ENCODE data around the gene C10orf105. TPM values are rescaled to one million over a fixed set of nuclear protein-coding genes. Genes with fewer than 3 reads are reported as not detected.

The C10orf105 gene
- total and polyA plus RNA-seq, 2 of the 13 experiments (the other 11 are each of a cell fraction or from before 2014, with no cell fraction given): not detected

GRCh38 chr10:71661779-71662336 is 57.7 kb downstream of the C10orf105 start:
- no peak overlapping the region for H3K4me2 ChIP-seq (ENCODE audit: low read depth, low read length)
- intact Hi-C loops (cut with micrococcal nuclease; ENCODE audit: unreplicated experiment) (no loop called here), in situ Hi-C loops (cut with HindIII; ENCODE audit: extremely low pct_ligation_motif_present, low pct_unique_long_range_greater_than_20kb) (no loop called here)
- peaks cover 0 to 5% of the 10 kb centered on the region in 2 experiments; a peak in 2 of 5 replicates for H3K27me3 ChIP-seq (ENCODE audit: control insufficient read depth in 1 of 2, insufficient read depth in 2 of 2, low read length in 2 of 2)
- ATAC-seq: no peak
- 77% methylated on average over 27 of the region's 28 CpGs for WGBS (ENCODE audit: low lambda C conversion rate)
- H3K27ac ChIP-seq (ENCODE audit: extremely low read length, insufficient read depth, low read length): no peak overlapping the region
- no peak overlapping the region for H3K4me3 ChIP-seq (replicated peaks in 1 of 3; ENCODE audit: insufficient read depth in 1 of 3, low read depth in 2 of 3, low read length in 3 of 3)
- peaks cover 20% of the 10 kb centered on the region for H3K4me1 ChIP-seq (ENCODE audit: insufficient read depth, low read length)
- FAIRE-seq: no peak
- H3K9me3 ChIP-seq (ENCODE audit: low read length): no peaks in the 10 kb centered on the region
- H3K36me3 ChIP-seq (replicated peaks in 1 of 2; ENCODE audit: control insufficient read depth in 1 of 2, insufficient read depth in 2 of 2, low read length in 2 of 2): no peaks in the 10 kb centered on the region
- ChIA-PET CTCF (ENCODE audit: low intra/inter-chr PET ratio, low total read pairs) (no interaction called here), POLR2A (no interaction called here)
- no peaks in the 10 kb centered on the region for H3K79me2 ChIP-seq (ENCODE audit: insufficient read depth, low read length)
- no peak for DNase-seq (ENCODE audit: low spot score)
- no peak overlapping the region for H3K9ac ChIP-seq (ENCODE audit: insufficient read depth, low read depth, low read length)
- no peak overlapping the region for H2AFZ ChIP-seq (ENCODE audit: low read length)
- TF ChIP-seq ZNF614 (CRISPR knock-in tag; IDR thresholded peaks at IDR 0.05; ENCODE audit: borderline replicate concordance) (no peak), CTCF (CRISPR knock-in tag; IDR thresholded peaks at IDR 0.05) (no peak), NFE2L2 (IDR thresholded peaks at IDR 0.05; ENCODE audit: low read length) (no peak), ZNF512B (CRISPR knock-in tag; IDR thresholded peaks at IDR 0.05; ENCODE audit: borderline replicate concordance) (no peak), ZFP1 (CRISPR knock-in tag; IDR thresholded peaks at IDR 0.05) (no peak), MTF2 (CRISPR knock-in tag; IDR thresholded peaks at IDR 0.05; ENCODE audit: borderline replicate concordance) (no peak), ZBTB2 (CRISPR knock-in tag; IDR thresholded peaks at IDR 0.05; ENCODE audit: low read depth) (no peak), ZNF556 (CRISPR knock-in tag; IDR thresholded peaks at IDR 0.05; ENCODE audit: borderline replicate concordance) (no peak), CC2D1A (CRISPR knock-in tag; IDR thresholded peaks at IDR 0.05) (no peak), KDM4B (CRISPR knock-in tag; IDR thresholded peaks at IDR 0.05) (no peak), IRX3 (CRISPR knock-in tag; IDR thresholded peaks at IDR 0.05; ENCODE audit: borderline replicate concordance, low read depth) (no peak), ARID3A (IDR thresholded peaks at IDR 0.05; ENCODE audit: low read depth, low read length) (no peak), ZSCAN22 (CRISPR knock-in tag; IDR thresholded peaks at IDR 0.05) (no peak), ZNF501 (CRISPR knock-in tag; IDR thresholded peaks at IDR 0.05) (no peak), RBM22 (optimal IDR thresholded peaks at IDR 0.05; ENCODE audit: low read length) (no peak), PHF5A (CRISPR knock-in tag; IDR thresholded peaks at IDR 0.05; ENCODE audit: low read depth, unreplicated experiment) (no peak), NFIC (IDR thresholded peaks at IDR 0.05; ENCODE audit: low read length) (no peak), MAF1 (CRISPR knock-in tag; IDR thresholded peaks at IDR 0.05; ENCODE audit: borderline replicate concordance) (no peak)
- no peaks in the 10 kb centered on the region for H4K20me1 ChIP-seq (ENCODE audit: insufficient read depth, low read length)
- BruUV-seq (replicated peaks): no TSS peak
